ENCODE results near the gene TDRD7.
"Not testable (repeated sequence)": the region's sequence is repeated elsewhere in the genome, so short reads cannot be mapped to it uniquely, and the experiment has no call there.

Gene TDRD7

DNA sequence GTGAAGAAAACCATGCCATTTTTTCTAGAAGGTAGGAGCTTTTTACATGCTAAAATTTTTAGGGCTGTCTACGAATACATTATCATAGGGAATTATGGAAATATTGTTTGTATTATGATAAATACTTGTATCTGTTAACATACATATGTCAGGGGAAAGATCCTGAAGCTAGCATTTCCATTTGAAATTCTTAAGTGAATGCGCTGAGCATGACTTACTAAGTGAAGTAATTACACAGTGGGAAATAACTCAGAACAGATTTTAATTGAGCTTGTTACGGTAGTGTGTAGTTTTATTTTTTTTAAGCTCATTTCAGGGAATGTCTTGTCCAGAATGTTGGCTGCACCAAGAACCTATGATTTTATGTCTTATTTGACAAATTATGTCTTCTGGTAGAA, 19.1 kb downstream of the TDRD7 start:
- no peak for DNase-seq

DNA sequence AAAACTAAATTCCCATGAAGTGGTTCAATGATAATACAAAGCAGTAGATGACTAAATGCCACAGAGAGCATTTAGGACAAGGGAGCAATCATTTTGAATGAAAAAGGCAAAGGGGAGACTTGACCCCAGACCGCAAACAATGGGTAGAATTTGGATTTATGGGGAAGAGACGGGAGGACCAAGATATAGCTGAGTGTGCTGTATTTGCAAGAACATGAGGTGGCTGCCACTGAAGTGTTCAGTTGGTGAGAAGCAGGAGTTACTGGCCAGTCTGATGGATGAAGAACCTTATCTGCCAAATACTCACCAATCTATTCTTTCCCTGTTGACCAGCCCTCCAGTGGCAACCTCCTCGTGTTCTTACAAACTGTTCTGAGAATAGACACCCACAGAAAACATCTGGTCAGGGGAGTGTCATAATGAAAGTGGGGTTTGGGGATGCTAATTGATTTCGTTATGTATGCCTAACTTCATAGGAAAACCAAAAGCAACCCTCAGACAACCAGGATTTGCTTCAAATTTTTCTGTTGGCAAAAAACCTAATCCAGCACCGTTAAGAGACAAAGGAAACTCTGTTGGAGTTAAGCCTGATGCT, 19.8 kb downstream of the TDRD7 start:
- no peak for DNase-seq

DNA sequence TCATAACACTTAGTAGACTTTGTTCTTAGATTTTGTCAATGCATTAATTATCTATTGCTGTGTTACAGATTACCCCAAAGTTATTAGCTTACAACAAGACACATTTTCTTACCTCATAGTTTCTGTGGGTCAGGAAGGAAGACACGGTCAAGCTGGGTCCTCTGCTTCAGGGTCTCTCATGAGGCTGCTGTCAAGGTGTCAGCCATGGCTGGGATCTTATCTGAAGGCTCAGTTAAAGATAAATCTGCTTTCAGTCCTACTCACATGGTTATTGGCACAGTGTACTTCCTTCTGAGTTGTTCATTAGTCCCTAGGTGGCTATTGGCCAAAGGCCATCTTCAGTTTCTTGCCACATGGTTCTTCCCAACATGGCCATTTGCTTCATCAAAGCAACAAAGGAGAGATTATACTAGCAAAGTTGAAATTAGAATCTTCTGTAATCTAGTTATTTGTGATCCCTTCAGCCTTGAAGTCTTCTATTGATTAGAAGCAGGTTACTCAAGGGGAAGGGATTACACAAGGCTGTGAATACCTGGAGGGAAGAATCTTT, 25.2 kb downstream of the TDRD7 start:
- no peak for DNase-seq

DNA sequence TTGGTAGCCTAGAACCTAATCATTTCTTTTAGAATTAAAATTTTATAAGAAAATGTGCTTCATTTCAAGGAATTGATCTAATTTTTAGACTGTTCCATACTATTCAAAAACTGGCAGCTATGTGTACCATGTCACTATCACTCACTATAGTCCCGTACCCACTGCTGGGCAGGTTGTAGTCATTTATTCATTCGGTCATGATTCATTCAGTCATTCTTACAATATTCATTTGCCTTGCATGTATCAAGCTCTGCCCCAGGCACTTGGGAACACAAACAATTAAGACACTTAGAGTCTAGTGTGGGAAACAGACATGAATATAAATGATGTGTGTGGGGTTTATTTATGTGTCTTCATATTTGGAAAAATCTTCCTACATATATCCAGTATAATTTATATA, 26.4 kb downstream of the TDRD7 start:
- no peak for DNase-seq

DNA sequence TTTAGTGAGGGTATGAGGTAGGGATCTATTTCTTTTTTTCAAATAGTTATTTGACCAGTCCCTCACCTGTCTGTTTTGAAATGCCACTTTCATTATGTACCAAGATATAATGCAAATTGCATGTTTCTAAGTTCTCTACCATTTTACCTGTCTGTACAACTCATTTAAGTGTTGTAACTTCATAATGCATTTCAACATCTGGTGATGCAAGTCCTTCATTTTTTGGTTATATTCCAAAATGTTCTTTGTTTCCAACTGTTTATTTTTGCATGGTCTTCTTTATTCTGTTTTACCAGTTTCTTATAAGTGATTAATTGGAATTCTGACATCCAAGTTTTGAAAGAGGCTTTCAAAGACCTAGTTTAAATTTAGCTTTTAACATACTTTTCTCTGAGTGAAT, 26.8 kb downstream of the TDRD7 start:
- no peak for DNase-seq

DNA sequence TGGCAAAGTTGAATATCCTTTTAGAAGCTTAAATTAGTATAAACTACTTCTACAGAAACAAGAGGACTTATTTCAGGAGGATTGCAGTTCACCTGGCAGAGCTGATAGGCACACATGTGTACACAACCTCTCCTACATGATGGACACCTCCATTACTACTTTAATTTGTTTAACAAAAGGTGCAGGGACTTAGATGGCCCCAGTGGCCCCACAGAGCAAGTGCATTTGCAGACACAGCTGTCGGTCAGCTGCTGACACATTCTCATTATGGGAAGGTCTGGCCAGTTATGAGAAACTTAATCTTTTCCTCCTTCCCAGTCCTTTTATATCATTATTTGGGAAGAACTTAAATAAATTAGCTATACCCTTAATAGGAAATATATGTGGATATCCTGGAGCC, 28.3 kb downstream of the TDRD7 start:
- DNase-seq = no peak

DNA sequence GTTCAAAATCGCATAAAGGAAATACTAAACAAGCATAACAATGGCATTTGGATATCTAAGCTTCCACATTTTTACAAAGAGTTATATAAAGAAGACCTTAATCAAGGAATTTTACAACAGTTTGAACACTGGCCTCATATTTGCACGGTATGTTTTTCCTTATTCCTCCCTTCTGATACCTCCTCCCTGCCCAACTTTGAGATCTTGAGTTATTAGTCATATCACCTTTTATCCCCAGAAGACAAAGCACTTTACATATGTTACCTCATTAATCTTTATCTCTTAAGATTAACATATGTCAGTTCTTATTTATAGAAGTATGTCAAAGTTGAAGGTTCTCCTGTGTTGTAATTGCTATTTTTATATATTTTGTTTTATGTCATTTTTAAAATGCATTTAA, 29.8 kb downstream of the TDRD7 start:
- no peak for DNase-seq

DNA sequence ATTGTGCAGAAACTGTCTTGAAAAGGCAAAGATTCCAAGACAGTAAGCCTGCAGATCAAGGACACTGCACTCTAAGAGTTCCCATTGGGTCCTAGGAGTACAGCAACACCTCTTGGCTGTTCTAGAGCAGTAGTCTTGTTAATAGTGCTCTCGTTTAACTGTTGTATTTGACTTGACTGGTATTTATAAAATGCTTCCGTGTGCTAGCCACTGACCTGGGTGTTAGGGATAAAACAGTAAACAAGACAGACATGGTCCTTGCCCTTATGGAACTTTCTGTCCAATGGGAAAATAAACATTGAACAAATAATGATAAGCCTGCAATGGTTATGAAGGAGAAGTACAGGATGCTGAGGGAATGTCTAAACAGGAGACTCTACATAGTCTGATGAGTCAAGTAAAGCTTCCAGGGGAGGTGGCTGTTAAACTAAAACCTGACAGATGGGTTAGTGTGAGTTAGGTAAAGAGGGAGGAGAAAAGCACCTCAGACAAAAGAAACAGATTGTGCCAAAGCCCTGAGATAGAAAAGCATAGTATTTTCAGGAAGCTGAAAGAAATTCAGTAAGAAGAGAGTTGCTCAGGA, 33.3 kb downstream of the TDRD7 start:
- no peak for DNase-seq

DNA sequence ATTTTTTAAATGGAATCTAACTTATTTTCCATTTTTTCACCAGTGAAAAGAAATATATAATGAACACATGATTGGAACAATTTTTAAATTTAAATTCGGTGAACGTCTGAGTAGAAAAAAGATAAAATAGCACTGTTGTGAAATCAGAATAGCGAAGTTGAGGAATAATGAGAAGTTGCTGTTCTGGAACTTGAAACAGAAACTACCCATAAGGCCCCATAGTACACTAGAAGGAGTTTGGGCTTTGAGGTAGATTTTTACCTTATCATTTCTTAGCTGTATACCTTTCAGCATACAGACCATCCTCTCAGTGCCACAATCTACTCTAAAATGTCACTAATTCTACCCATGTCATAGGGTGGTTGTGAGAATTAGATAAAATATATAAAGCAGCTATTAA, 35.1 kb downstream of the TDRD7 start:
- no peak for DNase-seq

DNA sequence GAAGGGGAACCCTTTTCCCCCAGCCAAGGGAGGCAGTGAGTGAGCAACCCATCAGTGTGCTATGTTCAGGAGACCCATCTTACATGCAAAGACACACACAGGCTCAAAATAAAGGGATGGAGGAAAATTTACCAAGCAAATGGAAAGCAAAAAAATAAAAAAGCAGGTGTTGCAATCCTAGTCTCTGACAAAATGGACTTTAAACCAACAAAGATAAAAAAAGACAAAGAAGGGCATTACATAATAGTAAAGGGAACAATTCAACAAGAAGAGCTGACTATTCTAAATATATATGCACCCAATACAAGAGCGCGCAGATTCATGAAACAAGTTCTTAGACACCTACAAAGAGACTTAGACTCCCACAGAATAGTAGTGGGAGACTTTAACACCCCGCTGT, 41.7 kb downstream of the TDRD7 start:
- DNase-seq = not testable (repeated sequence)

DNA sequence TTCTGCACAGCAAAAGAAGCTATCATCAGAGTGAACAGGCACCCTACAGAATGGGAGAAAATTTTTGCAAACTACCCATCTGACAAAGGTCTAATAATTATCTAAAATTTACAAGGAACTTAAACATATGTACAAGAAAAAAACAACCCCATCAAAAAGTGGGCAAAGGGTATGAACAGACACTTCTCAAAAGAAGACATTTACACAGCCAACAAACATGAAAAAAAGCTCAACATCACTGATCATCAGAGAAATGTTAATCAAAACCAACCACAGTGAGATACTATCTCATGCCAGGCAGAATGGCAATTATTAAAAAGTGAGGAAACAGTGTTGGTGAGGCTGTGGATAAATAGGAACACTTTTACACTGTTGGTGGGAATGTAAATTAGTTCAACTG, 44.9 kb downstream of the TDRD7 start:
- DNase-seq = not testable (repeated sequence)

DNA sequence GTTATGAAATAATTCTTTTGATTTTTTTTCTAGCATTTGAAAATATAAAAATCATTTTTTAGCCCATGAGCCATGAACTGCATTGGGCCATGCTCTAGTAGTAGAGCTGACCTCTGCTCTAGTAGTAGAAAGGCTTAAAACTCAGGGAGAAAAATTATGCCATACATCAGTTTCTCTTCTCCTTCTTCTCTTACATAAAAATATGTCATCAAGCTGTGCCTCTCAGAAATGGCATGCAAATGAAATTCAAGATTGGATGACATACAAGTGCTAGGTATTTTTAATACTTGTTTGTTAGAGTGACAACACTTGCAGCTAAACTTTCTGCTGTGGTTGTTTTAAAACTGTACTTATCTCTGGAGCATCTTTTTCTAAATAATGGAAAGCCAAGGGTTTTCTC, 47.4 kb downstream of the TDRD7 start:
- DNase-seq = no peak

DNA sequence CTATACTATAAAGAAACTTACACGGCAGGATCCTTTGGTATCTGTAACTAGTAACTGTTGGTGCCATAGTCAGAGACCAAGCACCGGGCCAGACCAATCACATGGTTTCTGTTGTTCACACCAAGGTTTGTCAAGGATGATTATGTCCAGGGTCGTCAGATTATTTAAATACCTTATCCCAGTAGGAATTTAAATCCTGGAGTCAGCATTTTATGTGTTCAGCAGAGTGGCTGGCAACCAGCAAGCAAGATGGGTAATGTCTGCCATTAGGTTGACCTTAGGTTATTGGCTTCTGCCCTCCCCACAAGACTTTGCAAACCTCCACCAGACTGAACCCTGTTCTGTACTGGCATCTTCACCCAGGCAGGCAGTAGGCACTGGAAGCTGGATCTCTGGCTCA, 50.3 kb downstream of the TDRD7 start:
- no peak for DNase-seq

DNA sequence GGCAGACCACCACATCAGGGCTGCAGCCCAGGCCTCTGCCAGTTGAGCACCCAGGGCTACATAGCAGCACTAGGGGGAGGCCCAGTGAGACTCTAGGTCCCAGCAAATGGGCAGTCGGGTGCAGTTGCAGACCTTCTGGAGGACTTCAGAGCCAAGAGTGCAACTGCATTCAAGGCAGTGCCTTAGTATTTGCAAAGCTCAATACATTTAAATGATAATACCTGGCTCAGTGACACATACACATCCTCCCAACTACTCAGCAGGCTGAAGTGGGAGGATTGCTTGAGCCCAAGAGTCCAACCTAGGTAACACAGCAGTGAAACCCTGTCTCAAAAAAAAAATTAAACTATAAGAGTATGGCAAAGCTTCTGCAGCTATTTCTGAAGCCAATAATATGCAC, 51.0 kb downstream of the TDRD7 start:
- DNase-seq = no peak

DNA sequence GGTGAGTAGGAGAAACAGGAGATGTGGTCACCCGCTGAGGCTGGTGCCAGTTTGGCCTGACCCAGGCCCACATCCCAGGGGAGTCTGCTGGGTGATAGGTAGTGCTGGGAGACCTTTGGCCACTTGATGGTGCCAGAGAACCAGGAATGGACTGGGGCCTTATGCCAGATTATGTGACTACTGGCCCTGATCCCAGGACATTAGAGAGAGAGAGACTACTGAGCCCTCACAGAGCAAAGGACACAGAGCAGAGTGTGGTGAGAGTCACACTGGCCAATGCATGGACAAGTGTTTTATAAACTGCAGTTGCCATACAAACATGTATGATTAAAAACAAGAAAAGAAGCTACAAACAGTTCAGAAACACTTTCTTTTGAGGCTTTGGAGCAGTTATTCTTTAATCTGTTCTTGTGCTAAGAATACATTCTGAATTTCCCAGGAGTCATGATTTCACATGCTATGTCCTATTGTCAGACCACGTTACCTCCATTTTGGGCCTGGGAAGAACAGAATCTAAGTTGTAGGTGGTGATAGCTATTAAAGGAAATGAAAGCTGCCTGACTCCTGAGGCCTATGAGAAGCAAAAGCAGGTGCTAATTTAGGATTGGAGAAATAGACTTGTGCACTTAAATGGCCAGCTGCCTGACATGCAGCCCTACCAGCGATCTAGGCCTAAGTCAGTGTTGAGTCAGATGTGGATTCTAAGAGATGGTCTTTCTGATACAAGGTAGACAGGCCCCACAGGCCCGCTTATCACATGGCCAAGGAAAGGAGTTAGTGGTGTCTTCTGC, 57.0 kb downstream of the TDRD7 start:
- peak; percentile 1 to 13 for DNase-seq

DNA sequence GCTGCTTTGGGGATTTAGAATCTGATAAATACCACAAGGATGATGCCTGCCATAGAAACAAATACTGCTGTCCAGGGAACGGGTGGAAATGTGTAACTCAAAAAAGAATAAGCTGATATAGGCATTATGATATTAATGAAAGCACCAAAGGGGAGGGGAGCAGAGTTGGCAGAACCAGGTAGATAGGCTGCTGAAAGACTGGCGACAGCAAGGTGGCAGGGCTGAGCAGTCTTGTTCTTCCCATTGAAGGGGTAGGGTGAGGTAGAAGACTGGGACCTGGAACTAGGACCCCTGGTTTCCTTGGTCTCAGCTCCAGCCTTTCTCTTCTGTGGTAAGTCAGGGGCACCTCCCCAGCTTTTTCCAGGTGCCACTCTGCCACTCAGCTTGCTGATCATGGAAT, 58.2 kb downstream of the TDRD7 start:
- DNase-seq = no peak

DNA sequence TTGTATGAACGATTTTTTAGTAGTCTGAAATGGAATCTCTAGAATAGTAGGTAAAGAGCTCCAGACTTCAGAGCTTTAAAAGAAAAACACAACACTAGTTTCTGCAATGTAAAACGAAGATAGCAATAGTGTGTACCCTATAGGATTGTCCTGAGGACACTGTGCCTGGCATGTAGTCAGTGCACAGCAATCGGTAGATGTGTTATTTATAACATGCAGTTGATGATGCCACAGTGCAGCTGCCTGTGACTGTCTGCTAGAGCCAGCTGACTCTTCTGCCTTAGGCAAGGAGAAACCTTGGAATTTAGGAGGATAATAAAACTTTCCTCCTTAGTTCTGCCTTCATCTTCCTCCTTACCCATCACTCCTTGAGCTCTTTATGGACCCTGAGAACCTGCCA, 61.8 kb downstream of the TDRD7 start:
- no peak for DNase-seq

DNA sequence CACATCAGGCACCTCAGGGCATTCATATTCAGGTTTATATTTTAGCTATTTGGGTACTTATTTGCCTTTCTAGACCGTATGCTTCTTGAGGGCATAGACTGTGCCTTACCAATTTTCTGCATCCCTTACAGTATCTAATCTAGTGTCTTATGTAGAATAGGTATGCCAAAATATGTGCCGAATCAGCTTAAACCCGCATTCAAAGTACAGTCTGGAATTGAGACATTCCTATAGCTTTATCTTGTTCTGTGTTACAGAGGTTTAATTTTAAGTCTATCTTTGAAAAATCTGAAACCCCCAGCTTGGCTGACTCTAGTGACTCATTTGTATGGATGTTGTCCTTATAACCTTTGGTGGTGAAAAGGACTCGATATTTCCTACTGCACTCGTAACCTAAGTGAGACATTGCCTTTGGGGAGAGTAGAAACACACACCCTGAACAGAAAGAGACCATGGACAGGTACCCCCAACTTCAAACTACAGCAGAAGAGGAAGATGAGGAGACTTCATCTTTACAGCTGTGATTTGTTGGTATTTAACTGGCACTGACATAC, 62.6 kb downstream of the TDRD7 start:
- DNase-seq = no peak

DNA sequence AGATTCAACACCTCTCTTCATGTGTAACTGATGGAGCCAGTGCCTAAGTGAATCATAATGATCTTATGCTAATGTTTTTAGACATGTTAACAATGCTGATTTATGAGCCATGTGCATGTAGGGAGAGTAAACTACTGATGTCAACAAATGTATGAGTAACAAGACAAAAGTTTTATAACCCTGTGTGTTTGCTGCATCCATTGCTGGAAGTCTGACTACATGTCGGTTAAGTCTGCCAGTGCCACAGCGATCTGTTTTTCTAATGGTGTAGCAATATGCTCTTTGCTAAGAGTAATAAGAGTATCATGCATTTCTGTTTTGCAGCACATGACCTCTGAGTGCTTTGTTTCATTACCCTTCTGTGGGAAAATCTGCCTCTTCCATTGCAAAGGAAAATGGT, 63.2 kb downstream of the TDRD7 start:
- no peak for DNase-seq

DNA sequence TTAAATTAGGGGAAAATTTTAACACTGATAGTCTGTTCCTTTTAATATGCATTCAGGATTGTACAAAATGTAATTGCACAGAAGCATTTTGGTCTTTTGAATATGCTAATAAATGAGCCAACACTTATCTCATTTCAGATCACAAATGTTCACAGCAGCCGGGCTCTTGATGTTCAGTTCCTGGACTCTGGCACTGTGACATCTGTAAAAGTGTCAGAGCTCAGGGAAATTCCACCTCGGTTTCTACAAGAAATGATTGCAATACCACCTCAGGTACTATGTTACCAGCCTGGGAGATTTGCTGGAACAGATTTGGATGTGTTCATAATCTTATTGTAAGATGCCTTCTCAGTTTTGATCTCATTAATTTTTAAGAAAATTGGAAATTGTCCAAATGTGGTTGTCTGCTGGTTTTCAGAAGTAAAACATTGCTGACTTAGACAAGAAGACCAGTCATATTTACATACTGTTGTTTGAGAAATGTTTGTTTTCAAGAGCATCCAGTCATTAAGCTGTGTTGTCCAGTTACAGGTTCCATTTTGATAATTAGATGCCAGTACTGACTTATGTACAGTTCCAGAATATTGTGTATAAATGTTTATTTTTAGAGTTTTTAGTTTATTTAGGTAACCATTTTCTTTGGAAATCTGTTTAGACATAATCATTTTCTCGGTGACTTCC, 66.5 kb downstream of the TDRD7 start:
- DNase-seq = no peak

DNA sequence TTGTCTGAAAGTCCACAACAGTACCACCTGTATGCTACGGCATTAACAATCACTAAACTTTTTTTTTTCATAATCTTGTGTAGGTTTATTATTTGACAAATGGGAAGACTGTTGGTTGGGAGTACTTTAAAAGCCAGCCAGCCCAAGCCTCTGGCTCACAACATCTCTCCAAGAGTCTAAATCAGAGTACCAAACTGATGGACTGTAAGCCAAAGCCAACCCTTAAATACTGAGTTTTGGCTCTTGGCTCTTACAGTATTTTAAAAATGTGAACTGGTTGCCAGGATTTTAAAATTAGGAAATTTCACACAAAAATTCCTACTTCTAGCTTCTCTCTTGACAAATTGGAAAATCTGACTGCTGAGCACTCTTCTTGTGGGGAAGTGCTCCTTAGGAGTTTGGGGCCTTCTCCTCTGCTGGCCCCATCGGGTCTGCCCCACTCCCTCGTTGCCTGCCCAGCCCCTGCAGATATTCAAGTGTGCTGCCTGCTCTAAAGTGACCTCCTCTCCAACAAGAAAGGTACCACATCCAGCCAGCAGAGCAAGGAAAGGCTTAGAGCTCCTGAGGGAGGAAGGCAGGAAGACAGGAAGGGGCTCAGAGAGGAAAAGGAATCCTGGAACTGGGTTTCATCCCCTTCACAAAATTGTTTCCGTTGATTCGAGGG, 67.7 kb downstream of the TDRD7 start:
- no peak for DNase-seq

DNA sequence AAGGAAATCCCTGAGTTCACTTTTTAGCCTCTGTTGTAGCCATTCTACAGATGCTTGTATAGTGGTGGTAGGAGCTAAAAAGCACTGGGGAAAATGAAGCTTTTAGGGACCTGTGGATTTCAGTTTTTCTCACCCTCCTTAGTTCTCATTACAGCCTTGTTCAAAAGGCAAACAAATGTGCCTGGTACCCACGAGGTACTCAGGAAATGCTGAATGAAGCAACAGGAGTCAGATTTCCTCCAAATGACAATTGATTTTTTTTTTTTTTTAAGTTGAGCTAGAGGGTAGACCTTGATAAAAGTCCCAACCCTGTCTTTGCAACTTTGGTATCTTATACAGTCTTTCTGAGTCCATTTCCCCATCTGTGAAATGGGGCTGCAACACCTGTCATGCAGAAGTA, 68.3 kb downstream of the TDRD7 start:
- DNase-seq = no peak

DNA sequence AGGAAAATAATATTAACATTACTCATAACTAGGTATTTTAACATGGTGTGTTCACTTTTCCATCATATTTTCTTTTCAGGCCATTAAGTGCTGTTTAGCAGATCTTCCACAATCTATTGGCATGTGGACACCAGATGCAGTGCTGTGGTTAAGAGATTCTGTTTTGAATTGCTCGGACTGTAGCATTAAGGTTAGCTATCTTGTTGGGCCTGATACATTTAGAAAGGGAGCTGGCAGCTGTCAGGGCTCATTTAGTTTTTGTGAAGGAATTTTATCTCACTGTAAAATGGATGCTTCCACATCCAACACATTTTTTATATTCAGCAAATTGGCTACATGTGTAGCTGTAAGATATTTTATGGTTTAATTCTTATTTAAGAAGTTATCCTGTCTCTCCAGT, 68.9 kb downstream of the TDRD7 start:
- no peak for DNase-seq

Measured in stimulated activated CD4-positive, alpha-beta T cell treated with anti-CD3 and anti-CD28 coated beads, Interleukin-4, amount 100 ng/mL, for 4 hours (primary cell).